NCI-H2196 (cell line): ENCODE measurements around the gene RHOXF2.
"Not testable (repeated sequence)": the region's sequence is repeated elsewhere in the genome, so short reads cannot be mapped to it uniquely, and the experiment has no call there.

ENCODE experiments used
- DNase-seq: peaks from one replicate; lab custom pipeline; 2025; ENCODE audit not compliant: unreplicated experiment; lab: John Stamatoyannopoulos, UW

The RHOXF2 gene

DNA sequence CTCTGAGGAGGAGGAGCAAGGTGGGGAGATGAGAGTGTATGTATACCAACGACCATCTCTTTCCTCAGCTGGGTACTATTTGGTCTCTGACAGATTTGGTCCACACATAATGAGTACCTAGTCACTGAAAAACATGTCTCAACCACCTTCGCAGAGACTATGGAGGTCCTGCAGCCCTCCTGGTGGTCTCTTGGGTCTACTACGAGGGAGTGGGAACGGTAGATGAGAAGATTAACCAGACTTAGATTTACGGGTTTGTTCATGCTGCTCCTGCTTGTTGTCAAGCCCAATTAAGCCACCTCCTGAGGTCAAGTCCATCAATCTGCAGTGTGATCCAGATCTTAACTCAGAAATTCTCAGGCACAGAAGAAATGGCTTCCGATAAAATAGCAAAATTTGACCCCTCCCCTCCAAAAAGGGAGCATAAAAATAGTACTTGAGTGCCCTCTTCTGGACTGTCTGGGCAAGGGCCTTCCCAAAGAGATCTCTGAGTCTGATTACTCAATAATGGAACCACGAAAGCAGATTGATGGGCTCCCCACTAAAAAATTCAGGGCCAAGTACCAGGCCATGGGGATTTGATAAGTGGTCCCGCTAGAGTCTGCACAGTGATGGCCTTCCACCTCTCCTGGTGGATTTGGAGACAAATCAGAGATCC is 38.3 kb downstream of the RHOXF2 start:
- not testable (repeated sequence) for DNase-seq

DNA sequence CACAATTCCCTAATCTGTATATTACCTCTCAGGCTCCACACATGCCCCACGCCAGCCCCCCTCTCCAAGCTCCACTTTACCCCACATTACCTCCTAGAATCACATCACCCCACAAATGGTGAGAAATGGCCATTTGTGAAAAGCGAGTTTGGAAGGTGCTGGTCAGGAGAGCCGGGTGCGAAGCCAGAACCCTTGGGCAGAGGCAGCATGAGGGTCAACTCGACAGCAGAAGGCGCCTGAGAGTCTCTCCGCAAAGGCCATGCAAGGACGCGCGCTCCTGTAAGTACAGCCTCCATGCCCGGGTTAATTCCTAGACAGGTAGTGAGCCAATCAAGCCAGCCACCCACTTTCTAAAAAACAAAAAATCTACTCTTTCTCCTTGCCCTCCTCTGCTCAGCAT is 42.4 kb downstream of the RHOXF2 start:
- DNase-seq, result no peak

DNA sequence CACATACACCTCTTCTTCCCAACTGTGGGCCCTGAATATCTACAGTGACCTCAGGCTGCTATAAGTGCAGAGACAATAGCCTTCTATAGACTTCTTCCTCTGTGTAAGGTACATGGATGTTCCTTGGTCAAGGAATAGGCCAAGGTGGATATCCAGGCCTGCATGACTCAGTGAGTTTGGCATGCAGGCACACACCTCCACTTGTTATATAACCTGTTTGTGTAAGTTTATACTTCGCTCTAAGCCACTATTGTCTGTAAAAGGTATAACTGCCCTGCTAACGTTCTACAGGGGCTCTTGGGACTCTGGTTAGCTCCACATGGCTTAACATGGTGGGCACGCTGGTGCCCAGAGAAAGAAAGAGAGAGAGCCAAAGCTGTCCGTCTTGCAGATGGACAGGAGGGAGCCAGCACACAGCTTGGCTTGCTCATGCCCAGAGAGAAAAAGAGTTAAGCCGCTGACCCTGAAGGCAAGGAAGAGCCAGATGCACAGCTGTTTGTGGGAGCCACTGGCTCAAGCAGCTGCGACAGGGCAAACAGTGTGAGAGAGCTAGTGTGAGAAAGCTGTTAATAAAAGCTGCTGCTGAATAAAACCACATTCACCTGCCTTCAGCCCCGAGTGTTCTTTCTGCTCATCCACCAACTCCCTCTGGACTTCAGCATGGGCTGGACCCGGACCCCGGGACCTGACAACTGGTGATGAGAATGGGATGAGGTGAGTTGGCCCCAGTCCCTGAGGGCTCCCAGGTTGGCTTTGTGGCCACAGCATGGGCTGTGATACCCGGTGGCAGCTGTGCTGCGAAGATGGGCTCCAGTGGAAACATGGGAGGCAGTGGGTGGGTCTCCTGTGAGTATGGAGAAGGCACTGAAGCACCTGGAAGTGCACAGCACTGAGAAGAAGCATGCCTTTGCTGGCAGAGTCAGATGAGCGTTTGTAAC is 47.7 kb downstream of the RHOXF2 start:
- no peak for DNase-seq

DNA sequence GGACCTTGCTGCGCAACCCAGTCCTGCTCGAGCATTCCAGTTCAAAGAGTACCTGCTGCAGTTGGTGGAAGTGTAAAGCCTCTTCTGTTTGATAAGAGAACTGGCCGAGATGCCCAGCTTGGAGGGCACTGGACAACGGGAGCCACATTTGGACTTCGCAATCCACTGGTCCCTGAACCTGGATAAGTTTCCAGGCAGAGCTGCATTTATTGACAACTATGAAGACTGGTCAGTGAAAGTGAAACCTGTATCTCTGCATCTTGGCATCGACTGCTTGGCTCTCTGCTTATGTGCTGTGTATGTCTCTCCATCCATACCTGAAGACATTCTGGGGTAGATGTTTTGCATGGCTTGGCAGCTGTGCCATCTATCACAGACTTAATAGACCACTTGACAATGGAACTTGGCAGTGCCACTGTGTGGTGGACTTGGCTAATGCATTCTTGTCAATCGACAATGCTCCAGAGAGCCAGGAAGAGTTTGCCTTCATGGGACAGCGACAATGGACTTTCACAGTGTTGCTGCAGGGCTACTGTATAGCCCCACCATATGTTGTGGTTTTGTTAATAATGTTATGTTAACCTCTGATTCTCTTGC is 48.7 kb downstream of the RHOXF2 start:
- DNase-seq, result no peak

DNA sequence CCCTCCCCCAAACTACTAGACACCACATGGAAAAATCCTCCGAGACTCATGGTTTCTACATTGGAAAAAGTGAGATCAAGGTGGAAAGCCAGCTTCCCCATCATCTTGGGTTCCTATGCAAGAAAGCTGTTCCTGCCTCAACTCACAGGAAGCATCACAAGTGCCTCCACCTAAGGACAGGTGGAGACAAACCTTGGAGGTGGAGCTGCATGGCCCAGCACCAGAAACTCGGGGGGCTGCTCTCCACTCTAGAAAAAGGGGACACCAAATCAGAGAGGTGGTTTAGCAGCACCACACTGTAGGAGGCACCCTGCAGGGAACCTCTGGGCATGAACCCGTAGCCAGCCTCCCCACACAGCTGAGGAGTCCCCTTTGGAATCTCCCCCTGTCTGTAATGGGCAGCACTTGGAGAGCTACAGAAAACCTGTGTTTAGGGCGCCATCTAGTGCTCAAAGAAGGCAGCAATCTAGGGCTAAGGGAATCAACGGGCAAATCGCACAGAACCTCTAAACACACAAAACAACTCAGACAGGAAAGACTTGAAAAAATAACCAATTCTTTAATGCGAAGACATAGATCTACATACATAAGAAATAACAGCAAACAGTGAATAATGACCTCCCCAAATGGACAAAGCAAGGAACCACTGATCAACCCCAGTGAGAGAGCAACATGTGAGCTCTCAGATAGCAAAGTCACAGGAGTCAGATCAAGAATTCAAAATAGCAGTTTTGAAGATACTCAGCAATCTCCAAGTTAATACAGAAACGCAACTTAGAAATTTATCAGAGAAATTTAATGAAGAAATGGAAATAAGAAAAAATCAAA is 55.2 kb downstream of the RHOXF2 start:
- DNase-seq, result peak; percentile 64
